NCI-H2227 (cell line): Measurements from ENCODE around the gene TACR1.
"Not testable (repeated sequence)": the region's sequence is repeated elsewhere in the genome, so short reads cannot be mapped to it uniquely, and the experiment has no call there.

Experiments used
- DNase-seq: peaks from one replicate; lab custom pipeline; 2025; ENCODE audit not compliant: unreplicated experiment; lab: John Stamatoyannopoulos, UW

TACR1 gene

GRCh38 chr2:75199428-75200011 is at the start of gene TACR1:
Gene TACR1 (minus strand): TSS chr2:75199520. CDS start chr2:75198934, 586 bp downstream.
- peak; percentile 81 for DNase-seq

GRCh38 chr2:75248581-75248980 is 49.3 kb upstream of the TACR1 start:
- not testable (repeated sequence) for DNase-seq

GRCh38 chr2:75246441-75247167 is 47.3 kb upstream of the TACR1 start:
- DNase-seq = no peak

GRCh38 chr2:75243219-75243618 is 43.9 kb upstream of the TACR1 start:
- DNase-seq = no peak

- DNase-seq = no peak
Observed at GRCh38 chr2:75241696-75242095, 42.4 kb upstream of the TACR1 start.

GRCh38 chr2:75238670-75239330 is 39.5 kb upstream of the TACR1 start:
- DNase-seq = no peak

- no peak for DNase-seq
Observed at GRCh38 chr2:75237296-75237695, 38.0 kb upstream of the TACR1 start.

GRCh38 chr2:75233965-75234364 is 34.6 kb upstream of the TACR1 start:
- DNase-seq = no peak

- no peak for DNase-seq
Observed at GRCh38 chr2:75226617-75227016, 27.3 kb upstream of the TACR1 start.

GRCh38 chr2:75226099-75226498 is 26.8 kb upstream of the TACR1 start:
- no peak for DNase-seq

GRCh38 chr2:75224636-75225094 is 25.3 kb upstream of the TACR1 start:
- DNase-seq = no peak

GRCh38 chr2:75222527-75222926 is 23.2 kb upstream of the TACR1 start:
- peak; percentile 35 for DNase-seq

- no peak for DNase-seq
Observed at GRCh38 chr2:75221862-75222261, 22.5 kb upstream of the TACR1 start.

- DNase-seq = not testable (repeated sequence)
Observed at GRCh38 chr2:75219213-75219612, 19.9 kb upstream of the TACR1 start.

- no peak for DNase-seq
Observed at GRCh38 chr2:75211266-75211770, 12.0 kb upstream of the TACR1 start.

- DNase-seq = no peak
Observed at GRCh38 chr2:75210409-75210808, 11.1 kb upstream of the TACR1 start.

- no peak for DNase-seq
Observed at GRCh38 chr2:75208738-75209137, 9.4 kb upstream of the TACR1 start.

GRCh38 chr2:75204833-75205232 is 5.5 kb upstream of the TACR1 start:
- no peak for DNase-seq

GRCh38 chr2:75202359-75202758 is 3.0 kb upstream of the TACR1 start:
- no peak for DNase-seq

- peak; percentile 68 for DNase-seq
Observed at GRCh38 chr2:75200140-75201096, 1.1 kb upstream of the TACR1 start.
